HEK293T (cell line): ENCODE measurements around the gene HDAC11.
A peak's percentile ranks its signal among the peaks of the same experiment; 100 is the strongest.

Experiments
- CTCF ChIA-PET: fragments of 350-600 bp; formaldehyde crosslinking; extraction: SDS; loops from one replicate; lab custom pipeline; 2021; ENCODE audit warnings: antibody characterized with exemption, inconsistent platforms; lab: Yijun Ruan, JAX
- POLR2A ChIA-PET: fragments of 350-600 bp; formaldehyde crosslinking; extraction: SDS; loops from one replicate; lab custom pipeline; 2020; ENCODE audit warnings: antibody characterized with exemption, inconsistent platforms; lab: Yijun Ruan, JAX
- DNase-seq: peaks from one replicate; pipeline ENCODE4 v3.0.0; 2012; ENCODE audit warnings: mixed read lengths; ENCODE audit errors: extremely low spot score
- ARNT ChIP-seq: fragments of 450-650 bp; IDR thresholded peaks from 2 replicates; pipeline ENCODE4 v1.6.1; 2017; ENCODE audit warnings: mild to moderate bottlenecking
- BHLHE40 ChIP-seq: fragments of 450-650 bp; IDR thresholded peaks from 2 replicates; pipeline ENCODE4 v1.6.1; 2016; ENCODE audit warnings: mild to moderate bottlenecking, moderate library complexity, borderline replicate concordance
- CTBP1 ChIP-seq: fragments of 450-650 bp; IDR thresholded peaks from 2 replicates; pipeline ENCODE4 v1.6.1; 2016; ENCODE audit warnings: borderline replicate concordance
- ELF4 ChIP-seq: fragments of 450-650 bp; IDR thresholded peaks from 2 replicates; pipeline ENCODE4 v1.6.1; 2017; ENCODE audit warnings: antibody characterized with exemption
- FOXK2 ChIP-seq: fragments of 450-650 bp; IDR thresholded peaks from 2 replicates; pipeline ENCODE4 v1.6.1; 2016; ENCODE audit warnings: mild to moderate bottlenecking
- FOXM1 ChIP-seq: fragments of 450-650 bp; IDR thresholded peaks from 2 replicates; pipeline ENCODE4 v1.6.1; 2017; ENCODE audit warnings: mild to moderate bottlenecking, borderline replicate concordance
- HDGF ChIP-seq: fragments of 450-650 bp; IDR thresholded peaks from 2 replicates; pipeline ENCODE4 v1.6.1; 2017; ENCODE audit warnings: antibody characterized with exemption, borderline replicate concordance
- L3MBTL2 ChIP-seq: fragments of 450-650 bp; conservative IDR thresholded peaks from 2 replicates; pipeline ENCODE4 v1.6.1; 2016; ENCODE audit warnings: mild to moderate bottlenecking
- LEF1 ChIP-seq: fragments of 450-650 bp; IDR thresholded peaks from 2 replicates; pipeline ENCODE4 v1.6.1; 2017; ENCODE audit warnings: mild to moderate bottlenecking, borderline replicate concordance
- NFRKB ChIP-seq: fragments of 450-650 bp; IDR thresholded peaks from 2 replicates; pipeline ENCODE4 v1.6.1; 2016; ENCODE audit warnings: mild to moderate bottlenecking, moderate library complexity
- SP1 ChIP-seq: fragments of 450-650 bp; IDR thresholded peaks from 2 replicates; pipeline ENCODE4 v1.6.1; 2017
- SUZ12 ChIP-seq: fragments of 450-650 bp; IDR thresholded peaks from 2 replicates; pipeline ENCODE4 v1.6.1; 2016; ENCODE audit warnings: mild to moderate bottlenecking
- TARDBP ChIP-seq: fragments of 450-650 bp; IDR thresholded peaks from 2 replicates; pipeline ENCODE4 v1.6.1; 2016
- ZNF384 ChIP-seq: fragments of 450-650 bp; IDR thresholded peaks from 2 replicates; pipeline ENCODE4 v1.6.1; 2016
- TF ChIP-seq, protein P1 (sequence below): fragments of 450-650 bp; IDR thresholded peaks from 2 replicates; pipeline ENCODE4 v1.6.1; 2016

The HDAC11 gene

DNA sequence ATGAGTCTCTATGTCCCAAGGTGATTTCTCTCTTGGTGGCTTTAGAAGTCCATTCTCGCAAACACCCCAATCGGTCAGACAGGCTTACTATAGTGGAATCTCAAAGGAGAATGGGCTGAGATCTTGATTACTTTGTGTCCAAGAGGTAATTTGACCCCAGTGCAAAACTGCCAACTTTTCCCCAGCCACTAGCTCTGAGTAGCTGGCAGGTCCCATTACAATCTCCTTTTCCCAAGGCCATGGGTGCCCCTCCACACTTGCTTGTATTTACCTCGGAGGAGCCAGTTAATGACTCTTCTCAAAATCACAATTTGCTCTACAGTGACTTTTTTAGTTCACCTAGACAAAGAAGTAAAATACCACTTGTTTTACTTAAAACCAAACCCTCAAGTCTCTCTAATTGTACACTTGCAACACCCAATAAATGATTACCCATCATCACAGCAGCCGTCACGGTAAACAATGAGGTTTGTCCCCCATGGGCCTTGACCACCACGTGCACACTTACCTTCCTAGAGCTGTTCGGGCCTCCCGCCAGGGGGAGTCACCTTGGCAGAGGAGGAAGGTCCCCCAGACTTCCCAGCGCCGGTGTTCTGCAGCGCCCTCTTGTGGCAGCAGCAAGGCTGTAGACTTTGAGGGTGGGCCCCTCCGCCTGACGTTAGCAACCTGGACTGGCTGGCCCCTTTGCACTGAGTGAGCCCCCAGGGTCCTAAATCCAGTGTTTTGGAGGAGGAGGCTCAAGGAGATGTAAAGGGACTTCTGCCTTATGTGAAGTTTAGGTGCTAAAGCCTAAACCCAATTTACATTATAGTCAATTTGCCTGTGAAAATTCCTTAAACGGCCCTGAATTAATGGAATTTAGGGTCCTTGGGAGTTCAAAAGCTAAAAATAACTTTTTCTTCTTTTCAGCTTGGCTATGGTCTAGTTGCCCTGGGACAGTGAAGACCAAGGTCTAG, 18.7 kb upstream of the HDAC11 start:
- ChIA-PET POLR2A (interaction anchor here (0.6 kb wide), 1 partner anchor 9 kb away, joined by 3 read pairs; no protein-coding TSS in a partner anchor), CTCF (interaction anchor here (0.6 to 1.3 kb wide), 8 partner anchors 9 to 853 kb away, joined by 3 to 4 read pairs (median 3); no protein-coding TSS in a partner anchor)
- TF ChIP-seq BHLHE40 (no peak), FOXK2 (no peak), HDGF (0 out of 2 replicates have a peak, but pooled peaks have one; percentile 40), L3MBTL2 (peak; percentile 90), FOXM1 (no peak), ZNF384 (no peak), LEF1 (no peak), SUZ12 (no peak), CTBP1 (no peak)
- TF ChIP-seq, protein P1, sequence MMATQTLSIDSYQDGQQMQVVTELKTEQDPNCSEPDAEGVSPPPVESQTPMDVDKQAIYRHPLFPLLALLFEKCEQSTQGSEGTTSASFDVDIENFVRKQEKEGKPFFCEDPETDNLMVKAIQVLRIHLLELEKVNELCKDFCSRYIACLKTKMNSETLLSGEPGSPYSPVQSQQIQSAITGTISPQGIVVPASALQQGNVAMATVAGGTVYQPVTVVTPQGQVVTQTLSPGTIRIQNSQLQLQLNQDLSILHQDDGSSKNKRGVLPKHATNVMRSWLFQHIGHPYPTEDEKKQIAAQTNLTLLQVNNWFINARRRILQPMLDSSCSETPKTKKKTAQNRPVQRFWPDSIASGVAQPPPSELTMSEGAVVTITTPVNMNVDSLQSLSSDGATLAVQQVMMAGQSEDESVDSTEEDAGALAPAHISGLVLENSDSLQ: no peak
- peak; percentile 83 for DNase-seq

DNA sequence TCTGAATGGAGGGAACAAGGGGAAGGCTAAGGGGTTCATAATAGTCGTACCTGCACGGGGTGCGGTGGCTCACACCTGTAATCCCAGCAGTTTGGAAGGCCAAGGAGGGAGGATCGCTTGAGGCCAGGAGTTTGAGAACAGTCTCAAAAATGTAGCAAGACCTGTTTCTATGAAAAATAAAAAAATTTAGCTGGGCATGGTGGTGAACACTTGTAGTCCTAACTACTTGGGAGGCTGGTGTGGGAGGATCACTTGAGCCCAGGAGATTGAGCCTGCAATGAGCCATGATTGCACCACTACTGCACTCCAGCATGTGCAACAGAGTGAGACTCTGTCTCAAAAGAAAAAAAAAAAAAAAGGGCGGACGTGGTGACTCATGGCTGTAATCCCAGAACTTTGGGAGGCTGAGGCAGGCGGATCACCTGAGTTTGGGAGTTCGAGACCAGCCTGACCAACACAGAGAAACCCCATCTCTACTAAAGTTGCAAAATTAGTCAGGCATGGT, 17.9 kb upstream of the HDAC11 start:
- ChIA-PET POLR2A (no interaction called here), CTCF (interaction anchor here (1.0 to 1.8 kb wide), 3 partner anchors 9 to 370 kb away, joined by 4 to 10 read pairs (median 4); no protein-coding TSS in a partner anchor)
- TF ChIP-seq NFRKB: no peak
- no peak for TF ChIP-seq HDGF
- no peak for TF ChIP-seq ZNF384
- TF ChIP-seq ARNT: no peak
- no peak for TF ChIP-seq LEF1
- no peak for TF ChIP-seq SP1
- no peak for DNase-seq

DNA sequence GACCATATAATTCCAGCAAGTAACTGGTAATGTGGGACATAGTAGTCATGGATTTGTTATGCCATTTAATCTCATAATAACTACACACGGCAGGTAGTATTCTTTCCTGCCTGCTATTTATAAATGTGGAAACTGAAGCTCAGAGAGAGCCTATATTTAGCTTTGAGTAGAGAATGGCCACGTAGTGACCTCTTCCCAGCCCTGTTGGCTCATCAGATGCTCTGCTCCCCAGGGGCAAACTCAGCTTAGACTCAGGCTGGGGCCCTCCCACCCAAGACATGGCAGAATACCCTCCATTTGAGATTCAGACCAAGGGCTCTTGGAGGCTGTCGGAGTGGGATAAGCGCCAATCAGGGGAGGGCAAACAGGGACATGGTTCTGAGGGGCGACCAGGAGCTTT, 17.3 kb upstream of the HDAC11 start:
- ChIA-PET POLR2A (no interaction called here), CTCF (interaction anchor here (1.2 to 1.8 kb wide), 3 partner anchors 10 to 371 kb away, joined by 3 to 10 read pairs (median 3); no protein-coding TSS in a partner anchor)
- DNase-seq: no peak
- TF ChIP-seq TARDBP (no peak), NFRKB (no peak), FOXM1 (no peak), SUZ12 (no peak), HDGF (no peak), CTBP1 (no peak), L3MBTL2 (no peak), ARNT (no peak), LEF1 (no peak), ZNF384 (no peak)
- TF ChIP-seq, protein P1: no peak

DNA sequence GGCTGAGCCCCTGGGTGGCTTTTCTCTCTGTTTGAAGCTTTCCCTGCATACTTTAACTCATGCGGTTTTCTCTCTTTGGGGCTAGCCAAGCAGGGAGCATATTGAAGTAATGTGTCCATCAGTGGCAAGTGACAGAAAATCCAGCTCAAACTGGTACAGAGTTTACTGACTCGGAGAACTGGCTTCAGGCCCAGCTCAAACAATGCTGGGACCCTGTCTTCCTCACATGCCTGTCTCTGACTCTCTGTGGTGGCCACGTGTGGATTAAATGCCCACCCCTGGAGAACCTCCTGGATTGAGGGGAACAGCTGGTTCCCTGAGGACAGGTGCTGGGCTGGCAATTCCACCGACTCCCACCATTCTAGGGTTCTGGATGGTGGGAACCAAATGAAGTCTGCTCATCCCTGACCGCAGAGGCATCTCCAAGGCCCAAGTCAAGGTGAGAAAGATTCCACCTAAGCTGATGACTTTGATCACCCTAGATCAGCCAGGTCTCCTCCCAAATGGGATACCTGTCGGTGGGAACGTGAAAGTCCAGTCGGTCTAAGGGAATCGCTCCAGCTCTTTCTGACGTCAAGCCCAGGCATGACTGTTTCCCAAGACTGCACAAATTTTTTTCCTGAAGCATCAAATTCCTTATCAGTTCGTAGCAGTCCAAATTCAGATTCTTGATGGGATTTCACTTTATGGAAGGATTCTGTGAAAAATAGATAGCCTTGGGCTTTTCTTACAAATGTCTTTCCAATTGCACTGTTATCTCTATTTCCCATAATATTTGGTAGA, 16.3 kb upstream of the HDAC11 start:
- DNase-seq: no peak
- ChIA-PET CTCF (interaction anchor here (0.6 to 1.8 kb wide), 4 partner anchors 11 to 372 kb away, joined by 3 to 10 read pairs (median 3); no protein-coding TSS in a partner anchor), POLR2A (no interaction called here)
- TF ChIP-seq NFRKB (no peak), ZNF384 (no peak), FOXM1 (no peak), TARDBP (no peak), ARNT (no peak), HDGF (no peak), FOXK2 (no peak), SUZ12 (no peak)

DNA sequence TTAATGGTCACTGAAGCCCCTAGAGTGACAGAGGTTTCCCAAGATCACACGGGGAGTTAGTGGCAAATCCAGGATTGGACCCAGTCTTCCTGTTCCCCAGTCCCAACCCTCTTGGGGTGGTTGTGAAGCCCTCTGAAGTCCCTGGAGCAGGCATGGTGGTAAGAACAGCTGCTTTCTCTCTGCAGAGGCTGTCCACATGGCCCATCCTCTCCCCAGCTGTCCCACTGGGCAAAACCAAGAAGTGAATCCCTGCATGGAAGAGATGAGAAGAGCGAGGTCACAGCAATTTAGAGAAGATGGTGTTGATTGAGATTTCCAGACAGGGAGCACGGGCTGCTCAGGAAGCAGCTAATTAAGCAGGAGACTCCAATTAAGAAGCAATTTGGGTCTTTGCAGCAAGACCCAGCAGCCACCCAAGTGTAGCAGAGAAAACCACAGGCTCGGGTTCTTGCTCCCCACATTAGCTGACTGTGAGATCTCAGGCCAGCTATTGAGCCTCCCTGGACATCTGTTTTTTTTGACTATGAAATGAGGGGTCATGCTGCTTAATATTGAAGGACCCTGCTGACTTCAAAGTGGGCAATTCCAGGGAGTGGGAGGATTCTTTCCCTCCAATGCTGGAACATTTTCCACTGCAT, 14.8 kb upstream of the HDAC11 start:
- no peak for DNase-seq
- POLR2A ChIA-PET: no interaction called here
- CTCF ChIA-PET: no interaction called here

More for the DNA sequence above, 14.8 kb upstream of the HDAC11 start:
- TF ChIP-seq ELF4: no peak
- no peak for TF ChIP-seq TARDBP
- no peak for TF ChIP-seq ZNF384
- no peak for TF ChIP-seq BHLHE40
- no peak for TF ChIP-seq ARNT
- TF ChIP-seq FOXK2: no peak
- TF ChIP-seq, protein P1: no peak
- TF ChIP-seq HDGF: no peak
